ENCODE measurements around the gene SLC52A3. TPM values are rescaled to one million over a fixed set of nuclear protein-coding genes. Genes with fewer than 3 reads are reported as not detected.

Gene SLC52A3
- total RNA-seq, 1 experiment from 2014 or later = 7.7 TPM

DNA sequence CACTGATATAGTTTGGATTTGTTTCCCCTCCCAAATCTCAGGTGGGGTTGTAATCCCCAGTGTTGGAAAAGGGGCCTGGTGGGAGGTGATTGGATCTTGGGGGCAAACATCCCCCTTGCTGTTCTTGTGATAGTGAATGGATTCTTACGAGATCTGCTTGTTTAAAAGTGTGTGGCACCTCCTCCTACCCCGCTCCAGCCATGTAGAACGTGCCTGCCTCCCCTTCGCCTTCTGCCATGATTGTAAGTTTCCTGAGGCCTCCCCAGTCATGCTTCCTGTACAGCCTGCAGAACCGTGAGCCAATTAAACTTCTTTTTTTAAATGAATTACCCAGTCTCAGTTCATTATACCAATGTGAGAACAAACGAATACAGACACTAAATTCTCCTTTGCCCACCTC is 26.7 kb downstream of the SLC52A3 start (continued):
- TF ChIP-seq, protein P1, sequence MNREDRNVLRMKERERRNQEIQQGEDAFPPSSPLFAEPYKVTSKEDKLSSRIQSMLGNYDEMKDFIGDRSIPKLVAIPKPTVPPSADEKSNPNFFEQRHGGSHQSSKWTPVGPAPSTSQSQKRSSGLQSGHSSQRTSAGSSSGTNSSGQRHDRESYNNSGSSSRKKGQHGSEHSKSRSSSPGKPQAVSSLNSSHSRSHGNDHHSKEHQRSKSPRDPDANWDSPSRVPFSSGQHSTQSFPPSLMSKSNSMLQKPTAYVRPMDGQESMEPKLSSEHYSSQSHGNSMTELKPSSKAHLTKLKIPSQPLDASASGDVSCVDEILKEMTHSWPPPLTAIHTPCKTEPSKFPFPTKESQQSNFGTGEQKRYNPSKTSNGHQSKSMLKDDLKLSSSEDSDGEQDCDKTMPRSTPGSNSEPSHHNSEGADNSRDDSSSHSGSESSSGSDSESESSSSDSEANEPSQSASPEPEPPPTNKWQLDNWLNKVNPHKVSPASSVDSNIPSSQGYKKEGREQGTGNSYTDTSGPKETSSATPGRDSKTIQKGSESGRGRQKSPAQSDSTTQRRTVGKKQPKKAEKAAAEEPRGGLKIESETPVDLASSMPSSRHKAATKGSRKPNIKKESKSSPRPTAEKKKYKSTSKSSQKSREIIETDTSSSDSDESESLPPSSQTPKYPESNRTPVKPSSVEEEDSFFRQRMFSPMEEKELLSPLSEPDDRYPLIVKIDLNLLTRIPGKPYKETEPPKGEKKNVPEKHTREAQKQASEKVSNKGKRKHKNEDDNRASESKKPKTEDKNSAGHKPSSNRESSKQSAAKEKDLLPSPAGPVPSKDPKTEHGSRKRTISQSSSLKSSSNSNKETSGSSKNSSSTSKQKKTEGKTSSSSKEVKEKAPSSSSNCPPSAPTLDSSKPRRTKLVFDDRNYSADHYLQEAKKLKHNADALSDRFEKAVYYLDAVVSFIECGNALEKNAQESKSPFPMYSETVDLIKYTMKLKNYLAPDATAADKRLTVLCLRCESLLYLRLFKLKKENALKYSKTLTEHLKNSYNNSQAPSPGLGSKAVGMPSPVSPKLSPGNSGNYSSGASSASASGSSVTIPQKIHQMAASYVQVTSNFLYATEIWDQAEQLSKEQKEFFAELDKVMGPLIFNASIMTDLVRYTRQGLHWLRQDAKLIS (CRISPR knock-in tag; IDR thresholded peaks at IDR 0.05; ENCODE audit: borderline replicate concordance) = no peak
- no peak for TF ChIP-seq EMX1 (CRISPR knock-in tag; IDR thresholded peaks at IDR 0.05)
- no peak for TF ChIP-seq TEAD1 (CRISPR knock-in tag; IDR thresholded peaks at IDR 0.05)
- no peak for TF ChIP-seq JUN (CRISPR knock-in tag; IDR thresholded peaks at IDR 0.05)
- no peak for TF ChIP-seq TEAD4 (CRISPR knock-in tag; IDR thresholded peaks at IDR 0.05)
- no peak for TF ChIP-seq IRF2 (CRISPR knock-in tag; IDR thresholded peaks at IDR 0.05; ENCODE audit: borderline replicate concordance, low read depth)

DNA sequence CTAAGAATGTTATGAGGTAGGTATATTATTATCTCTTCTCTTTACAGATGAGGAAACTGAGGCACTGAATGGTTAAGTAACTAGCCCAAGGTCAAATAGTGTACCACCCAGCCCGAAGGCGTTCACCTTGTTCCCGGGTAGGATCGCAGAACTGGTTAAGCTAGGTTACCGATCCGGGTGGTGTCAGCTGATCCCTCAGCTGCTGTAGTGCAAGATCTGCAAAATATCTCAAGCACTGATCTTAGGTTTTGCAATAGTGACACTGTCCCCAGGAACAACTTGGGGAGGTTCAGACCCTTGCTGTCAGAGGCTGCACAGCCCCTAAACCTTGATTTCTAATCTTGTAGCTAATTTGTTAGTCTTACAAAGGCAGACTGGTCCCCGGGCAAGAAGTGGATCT is 28.1 kb downstream of the SLC52A3 start:
- ATAC-seq (no peak), DNase-seq (ENCODE audit: low spot score) (no peak)
- no peak overlapping the region for H3K4me3 Mint-ChIP-seq
- peaks cover 13% of the 10 kb centered on the region for H3K9me3 Mint-ChIP-seq
- POLR2A ChIA-PET = no interaction called here
- peaks cover 30% of the 10 kb centered on the region for H3K27me3 Mint-ChIP-seq (ENCODE audit: low read depth)
- no peak overlapping the region for H3K27ac Mint-ChIP-seq
- TF ChIP-seq, protein P2, sequence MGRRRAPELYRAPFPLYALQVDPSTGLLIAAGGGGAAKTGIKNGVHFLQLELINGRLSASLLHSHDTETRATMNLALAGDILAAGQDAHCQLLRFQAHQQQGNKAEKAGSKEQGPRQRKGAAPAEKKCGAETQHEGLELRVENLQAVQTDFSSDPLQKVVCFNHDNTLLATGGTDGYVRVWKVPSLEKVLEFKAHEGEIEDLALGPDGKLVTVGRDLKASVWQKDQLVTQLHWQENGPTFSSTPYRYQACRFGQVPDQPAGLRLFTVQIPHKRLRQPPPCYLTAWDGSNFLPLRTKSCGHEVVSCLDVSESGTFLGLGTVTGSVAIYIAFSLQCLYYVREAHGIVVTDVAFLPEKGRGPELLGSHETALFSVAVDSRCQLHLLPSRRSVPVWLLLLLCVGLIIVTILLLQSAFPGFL (CRISPR knock-in tag; IDR thresholded peaks at IDR 0.05; ENCODE audit: borderline replicate concordance) = no peak
- TF ChIP-seq, protein P3, sequence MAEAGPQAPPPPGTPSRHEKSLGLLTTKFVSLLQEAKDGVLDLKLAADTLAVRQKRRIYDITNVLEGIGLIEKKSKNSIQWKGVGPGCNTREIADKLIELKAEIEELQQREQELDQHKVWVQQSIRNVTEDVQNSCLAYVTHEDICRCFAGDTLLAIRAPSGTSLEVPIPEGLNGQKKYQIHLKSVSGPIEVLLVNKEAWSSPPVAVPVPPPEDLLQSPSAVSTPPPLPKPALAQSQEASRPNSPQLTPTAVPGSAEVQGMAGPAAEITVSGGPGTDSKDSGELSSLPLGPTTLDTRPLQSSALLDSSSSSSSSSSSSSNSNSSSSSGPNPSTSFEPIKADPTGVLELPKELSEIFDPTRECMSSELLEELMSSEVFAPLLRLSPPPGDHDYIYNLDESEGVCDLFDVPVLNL (CRISPR knock-in tag; IDR thresholded peaks at IDR 0.05; ENCODE audit: borderline replicate concordance, low read depth) = no peak
- no peak for TF ChIP-seq JUN (CRISPR knock-in tag; IDR thresholded peaks at IDR 0.05)
- TF ChIP-seq, protein P4, sequence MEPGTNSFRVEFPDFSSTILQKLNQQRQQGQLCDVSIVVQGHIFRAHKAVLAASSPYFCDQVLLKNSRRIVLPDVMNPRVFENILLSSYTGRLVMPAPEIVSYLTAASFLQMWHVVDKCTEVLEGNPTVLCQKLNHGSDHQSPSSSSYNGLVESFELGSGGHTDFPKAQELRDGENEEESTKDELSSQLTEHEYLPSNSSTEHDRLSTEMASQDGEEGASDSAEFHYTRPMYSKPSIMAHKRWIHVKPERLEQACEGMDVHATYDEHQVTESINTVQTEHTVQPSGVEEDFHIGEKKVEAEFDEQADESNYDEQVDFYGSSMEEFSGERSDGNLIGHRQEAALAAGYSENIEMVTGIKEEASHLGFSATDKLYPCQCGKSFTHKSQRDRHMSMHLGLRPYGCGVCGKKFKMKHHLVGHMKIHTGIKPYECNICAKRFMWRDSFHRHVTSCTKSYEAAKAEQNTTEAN (CRISPR knock-in tag; IDR thresholded peaks at IDR 0.05) = no peak
- TF ChIP-seq GRHL2 (CRISPR knock-in tag; IDR thresholded peaks at IDR 0.05; ENCODE audit: insufficient replicate concordance, severe bottlenecking) = no peak
- TF ChIP-seq, protein P5, sequence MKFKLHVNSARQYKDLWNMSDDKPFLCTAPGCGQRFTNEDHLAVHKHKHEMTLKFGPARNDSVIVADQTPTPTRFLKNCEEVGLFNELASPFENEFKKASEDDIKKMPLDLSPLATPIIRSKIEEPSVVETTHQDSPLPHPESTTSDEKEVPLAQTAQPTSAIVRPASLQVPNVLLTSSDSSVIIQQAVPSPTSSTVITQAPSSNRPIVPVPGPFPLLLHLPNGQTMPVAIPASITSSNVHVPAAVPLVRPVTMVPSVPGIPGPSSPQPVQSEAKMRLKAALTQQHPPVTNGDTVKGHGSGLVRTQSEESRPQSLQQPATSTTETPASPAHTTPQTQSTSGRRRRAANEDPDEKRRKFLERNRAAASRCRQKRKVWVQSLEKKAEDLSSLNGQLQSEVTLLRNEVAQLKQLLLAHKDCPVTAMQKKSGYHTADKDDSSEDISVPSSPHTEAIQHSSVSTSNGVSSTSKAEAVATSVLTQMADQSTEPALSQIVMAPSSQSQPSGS (CRISPR knock-in tag; IDR thresholded peaks at IDR 0.05; ENCODE audit: borderline replicate concordance, low read depth) = no peak
- TF ChIP-seq, protein P1 (CRISPR knock-in tag; IDR thresholded peaks at IDR 0.05; ENCODE audit: borderline replicate concordance) = no peak
- peaks cover 8% of the 10 kb centered on the region for H3K36me3 Mint-ChIP-seq
- peaks cover 7% of the 10 kb centered on the region for H3K4me1 Mint-ChIP-seq
- CTCF ChIA-PET = interaction anchor here (1.2 to 4.1 kb wide), 10 partner anchors 12 to 377 kb away, joined by 3 to 42 read pairs (median 10); partner anchors contain the start of gene SLC52A3

Measured in WTC11 (cell line).